Type B pancreatic cell (in vitro differentiated cells): ENCODE measurements around the gene SRRM5. TPM values are rescaled to one million over a fixed set of nuclear protein-coding genes. Genes with fewer than 3 reads are reported as not detected.

Experiments used
- DNase-seq: peaks from one replicate; pipeline ENCODE4 v3.0.0; 2021; ENCODE audit warnings: mixed read lengths; ENCODE audit not compliant: unreplicated experiment; ENCODE audit errors: extremely low spot score
- H3K27ac Mint-ChIP-seq: 2 replicates; pipeline ENCODE4 v1.8.0; 2021; ENCODE audit warnings: mild to moderate bottlenecking, mixed read lengths
- H3K27me3 Mint-ChIP-seq: 2 replicates; pipeline ENCODE4 v1.8.0; 2021; ENCODE audit warnings: mixed read lengths
- H3K36me3 Mint-ChIP-seq: 2 replicates; pipeline ENCODE4 v1.8.0; 2021; ENCODE audit warnings: mixed read lengths
- H3K4me1 Mint-ChIP-seq: one replicate; pipeline ENCODE4 v1.8.0; 2021; ENCODE audit warnings: mixed read lengths; ENCODE audit not compliant: unreplicated experiment
- H3K4me3 Mint-ChIP-seq: 2 replicates; pipeline ENCODE4 v1.8.0; 2021; ENCODE audit warnings: mild to moderate bottlenecking, mixed read lengths
- H3K9me3 Mint-ChIP-seq: 2 replicates; pipeline ENCODE4 v1.8.0; 2021; ENCODE audit warnings: mixed read lengths
- CTCF ChIP-seq: fragments of 200-600 bp; sonication (generic); conservative IDR thresholded peaks from 2 replicates; pipeline ENCODE4 v1.5.0; 2021; ENCODE audit warnings: antibody characterized with exemption, mild to moderate bottlenecking
- total RNA-seq: library from RNA; stranded (reverse); gene quantifications from 2 replicates; pipeline ENCODE4 v1.2.1, GENCODE V29; 2021; ENCODE audit warnings: low replicate concordance

The SRRM5 gene
- total RNA-seq, 1 donor from 2014 or later = 0.56 TPM

GRCh38 chr19:43662487-43662886 lies 50.6 kb downstream of the SRRM5 start:
- H3K4me3 Mint-ChIP-seq = no peak overlapping the region
- TF ChIP-seq CTCF = peak; percentile 64
- no peaks in the 10 kb centered on the region for H3K9me3 Mint-ChIP-seq
- DNase-seq = no peak
- peaks cover 9% of the 10 kb centered on the region for H3K4me1 Mint-ChIP-seq
- no peak overlapping the region for H3K27ac Mint-ChIP-seq
- H3K36me3 Mint-ChIP-seq = peaks cover 53% of the 10 kb centered on the region
- H3K27me3 Mint-ChIP-seq = no peaks in the 10 kb centered on the region

- peaks cover 17% of the 10 kb centered on the region for H3K4me1 Mint-ChIP-seq
- H3K36me3 Mint-ChIP-seq = peaks cover 54% of the 10 kb centered on the region
- no peaks in the 10 kb centered on the region for H3K9me3 Mint-ChIP-seq
- H3K27ac Mint-ChIP-seq = no peak overlapping the region
- no peak for DNase-seq
- TF ChIP-seq CTCF = no peak
- peaks cover 11% of the 10 kb centered on the region for H3K27me3 Mint-ChIP-seq
- no peak overlapping the region for H3K4me3 Mint-ChIP-seq
These were observed 52.1 kb downstream of the SRRM5 start for GRCh38 chr19:43664018-43664417.

Other genes starting within 250 kb of the SRRM5 start
- not detected in 2 replicates for gene TEX101, start 197.2 kb upstream of the SRRM5 start, total RNA-seq
- gene LYPD3, start 146.5 kb upstream of the SRRM5 start, total RNA-seq = 13.3 and 66.4 TPM in 2 replicates
- 37.9 and 114 TPM in 2 replicates for gene PHLDB3, start 107.3 kb upstream of the SRRM5 start, total RNA-seq
- gene ETHE1, start 84.9 kb upstream of the SRRM5 start, total RNA-seq = 57.3 and 116 TPM in 2 replicates
- gene ZNF575, start 78.9 kb upstream of the SRRM5 start, total RNA-seq = 1.8 and 2.6 TPM in 2 replicates
- 33.0 and 63.7 TPM in 2 replicates for gene XRCC1, start 36.6 kb upstream of the SRRM5 start, total RNA-seq
- 5.6 and 6.0 TPM in 2 replicates for gene PINLYP, start 36.3 kb upstream of the SRRM5 start, total RNA-seq
- gene IRGQ, start 16.0 kb upstream of the SRRM5 start, total RNA-seq = 37.1 and 41.5 TPM in 2 replicates
- 17.3 and 18.7 TPM in 2 replicates for gene ZNF576, start 15.5 kb upstream of the SRRM5 start, total RNA-seq
- 31.4 and 76.9 TPM in 2 replicates for gene ZNF428, start 7.5 kb downstream of the SRRM5 start, total RNA-seq
- 28.2 and 37.9 TPM in 2 replicates for gene CADM4, start 27.8 kb downstream of the SRRM5 start, total RNA-seq
- gene PLAUR, start 58.1 kb downstream of the SRRM5 start, total RNA-seq = 18.7 and 32.1 TPM in 2 replicates
- not detected in 2 replicates for gene IRGC, start 104.0 kb downstream of the SRRM5 start, total RNA-seq
- gene SMG9, start 142.9 kb downstream of the SRRM5 start, total RNA-seq = 44.5 and 64.9 TPM in 2 replicates
- 1.6 and 7.7 TPM in 2 replicates for gene KCNN4, start 168.9 kb downstream of the SRRM5 start, total RNA-seq
- 0.85 and 3.9 TPM in 2 replicates for gene LYPD5, start 190.4 kb downstream of the SRRM5 start, total RNA-seq
- gene ZNF283, start 215.2 kb downstream of the SRRM5 start, total RNA-seq = 13.1 and 18.2 TPM in 2 replicates